NCI-H460 (cell line): ENCODE results near the gene RAB42. TPM values are rescaled to one million over a fixed set of nuclear protein-coding genes. Genes with fewer than 3 reads are reported as not detected.

Experiments
- DNase-seq: peaks from one replicate; pipeline ENCODE4 v3.0.0-alpha.2; 2016; ENCODE audit warnings: low read depth; ENCODE audit errors: extremely low read depth
- small RNA-seq, 2 experiments: library from RNA; depleted of rRNA; stranded (forward); fragments of <200 nt; gene quantifications; one replicate each; pipeline ENCODE3, GENCODE V24; 2014
- total RNA-seq: library from RNA; depleted of rRNA; stranded (reverse); fragments of >200 nt; shearing (Covaris generic); gene quantifications from 2 replicates; pipeline ENCODE4 v1.2.3, GENCODE V29; 2014; rRNA removed

RAB42 gene
- total RNA-seq, 1 experiment from 2014 or later = 1.4 TPM

GRCh38 chr1:28642847-28643635 lies 51.0 kb downstream of the RAB42 start, which contains the start of gene TAF12:
TSS of gene TAF12 (minus strand) at chr1:28643067. CDS start at chr1:28622081, 20,986 bp downstream.
- peak; percentile 89 for DNase-seq

DNA sequence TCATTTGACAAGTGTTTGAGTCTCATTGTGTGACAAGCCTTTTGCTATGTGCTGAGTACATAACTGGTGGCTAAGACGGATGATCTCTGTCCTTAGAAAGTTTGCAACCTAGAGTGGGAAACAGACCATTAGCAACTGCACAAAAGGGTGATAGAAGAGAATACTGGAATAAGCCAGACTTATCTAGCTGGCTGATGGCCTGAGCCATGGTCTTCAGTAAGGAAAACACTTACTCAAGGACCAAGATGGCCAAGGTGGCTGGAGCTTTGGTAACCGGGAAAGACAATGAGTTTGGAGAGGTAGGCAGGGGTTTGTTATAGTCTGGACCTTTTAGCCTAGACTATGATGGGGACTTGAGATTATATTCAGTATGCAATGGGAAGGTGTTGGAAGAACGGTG lies 52.4 kb downstream of the RAB42 start:
- DNase-seq = no peak

Small RNA genes lying within 50 kb of the gene (small RNA-seq; reads per million reads assigned to genes)
- gene SNORA16A = 0 reads per million in 2 experiments
- gene SNORA44 = 0 reads per million in 2 experiments
- gene SNORA61 = 0 reads per million in 2 experiments
- 1,206 to 13,636 reads per million in 2 experiments for gene SNORD99

Other genes with a start within 250 kb of the RAB42 start
- 10.9 and 13.0 TPM in 2 replicates for gene PHACTR4, start 222.5 kb upstream of the RAB42 start, total RNA-seq
- 34.2 and 38.9 TPM in 2 replicates for gene RCC1, start 86.2 kb upstream of the RAB42 start, total RNA-seq
- gene TRNAU1AP, start 39.2 kb upstream of the RAB42 start, total RNA-seq = 11.5 and 15.4 TPM in 2 replicates
- gene TAF12, start 50.8 kb downstream of the RAB42 start, total RNA-seq = 33.0 and 38.4 TPM in 2 replicates
- gene RNU11, start 56.3 kb downstream of the RAB42 start, total RNA-seq = not detected in 2 replicates
- gene GMEB1, start 76.5 kb downstream of the RAB42 start, total RNA-seq = 5.6 and 7.0 TPM in 2 replicates
- 39.3 and 47.1 TPM in 2 replicates for gene YTHDF2, start 144.7 kb downstream of the RAB42 start, total RNA-seq
- not detected in 2 replicates for gene OPRD1, start 219.9 kb downstream of the RAB42 start, total RNA-seq